Measurements from ENCODE around the gene WDR87. TPM values are rescaled to one million over a fixed set of nuclear protein-coding genes. Genes with fewer than 3 reads are reported as not detected.

The WDR87 gene
- total and polyA plus RNA-seq, 2 donors (not counting 3 experiments of a cell fraction or from before 2014, with no cell fraction given): not detected

DNA sequence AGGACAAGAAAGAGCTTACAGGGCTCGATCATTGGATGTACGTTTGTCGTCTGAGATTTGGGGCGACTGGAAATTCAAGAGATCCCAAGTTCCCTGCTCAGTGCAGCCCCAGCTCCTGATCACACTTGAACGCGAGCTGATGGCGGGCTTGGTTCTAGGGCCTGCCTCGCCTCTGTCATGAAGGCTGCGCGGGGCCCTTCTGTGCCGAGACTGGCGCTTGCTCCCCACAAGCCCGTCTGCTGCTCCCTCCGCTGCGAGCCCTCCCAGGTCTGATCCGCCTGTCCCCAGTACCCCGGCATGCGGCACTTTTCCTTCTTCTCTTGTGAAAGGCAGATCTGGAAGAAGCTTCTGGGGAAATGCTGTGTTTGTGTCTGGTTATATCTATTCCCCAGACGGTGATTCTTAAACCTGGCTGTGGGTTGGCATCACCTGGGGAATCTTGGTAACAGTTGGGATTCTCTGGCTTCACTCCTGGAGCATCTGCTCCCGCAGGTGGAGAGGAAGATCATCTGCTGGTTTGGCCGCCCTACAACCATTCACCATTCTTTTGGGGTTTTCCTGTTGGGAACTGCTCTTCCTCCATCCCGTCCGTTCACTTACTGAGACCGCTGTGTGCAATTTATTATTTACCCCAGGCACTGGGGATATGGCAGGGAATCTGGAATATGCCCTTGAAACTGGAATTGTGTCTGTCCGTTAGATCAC, 44.2 kb upstream of the WDR87 start:
- DNase-seq (ENCODE audit: low read depth, low spot score): no peak
- no peaks in the 10 kb centered on the region for H4K20me1 ChIP-seq (replicated peaks; ENCODE audit: control insufficient read depth, extremely low read depth, insufficient read depth, low read length)
- H3K79me2 ChIP-seq (ENCODE audit: control insufficient read depth, insufficient read depth, low read length): peaks cover 38% of the 10 kb centered on the region
- no peak overlapping the region for H3K9ac ChIP-seq (replicated peaks; ENCODE audit: extremely low read depth, insufficient read depth, low read length)
- no peaks in the 10 kb centered on the region for H3K36me3 ChIP-seq (ENCODE audit: control insufficient read depth in 2 of 2, extremely low read depth in 1 of 2, insufficient read depth in 2 of 2, low read length in 2 of 2)
- no peak overlapping the region for H3K4me3 ChIP-seq (replicated peaks in 1 of 3; ENCODE audit: insufficient read depth in 1 of 3, low read depth in 1 of 3, low read length in 3 of 3)
- POLR2A ChIA-PET: interaction anchor here (0.5 kb wide), 1 partner anchor 30 kb away, joined by 5 read pairs; no protein-coding TSS in a partner anchor
- H3K9me3 ChIP-seq (replicated peaks; ENCODE audit: control insufficient read depth, insufficient read depth, low read length): no peaks in the 10 kb centered on the region
- CTCF ChIA-PET: interaction anchor here (0.6 to 1.5 kb wide), 4 partner anchors 9 to 162 kb away, joined by 3 to 4 read pairs (median 3); no protein-coding TSS in a partner anchor
- intact Hi-C loops (cut with micrococcal nuclease) (no loop called here), dilution Hi-C loops (cut with MboI; ENCODE audit: extremely low pct_ligation_motif_present, low sequenced_read_pairs) (loop anchor here (5.0 kb wide), 1 partner anchor 82 kb away; no protein-coding TSS in a partner anchor)
- no peaks in the 10 kb centered on the region for H3K9me1 ChIP-seq (replicated peaks; ENCODE audit: control insufficient read depth, extremely low read depth, insufficient read depth, low read length)
- H3K27me3 ChIP-seq (ENCODE audit: control insufficient read depth in 2 of 2, insufficient read depth in 2 of 2, low read length in 2 of 2): no peaks in the 10 kb centered on the region
- no TSS peak for BruUV-seq (replicated peaks)
- no peak overlapping the region for H3K4me2 ChIP-seq (ENCODE audit: insufficient read depth, low read length)
- TF ChIP-seq EZH2 (IDR thresholded peaks at IDR 0.05; ENCODE audit: borderline replicate concordance, low read depth, low read length, severe bottlenecking) (no peak), POLR2AphosphoS5 (IDR thresholded peaks at IDR 0.05; ENCODE audit: insufficient read depth, low read depth, low read length) (no peak), FOS (IDR thresholded peaks at IDR 0.05; ENCODE audit: borderline replicate concordance, insufficient read depth, low read length) (no peak), MYC (IDR thresholded peaks at IDR 0.05; ENCODE audit: low read depth, low read length) (no peak), POLR2A (IDR thresholded peaks at IDR 0.05; ENCODE audit: low read depth, low read length) (no peak), JUN (IDR thresholded peaks at IDR 0.05; ENCODE audit: borderline replicate concordance, insufficient read depth, insufficient read length, low read depth) (no peak), GATA2 (IDR thresholded peaks at IDR 0.05; ENCODE audit: insufficient read depth, insufficient read length, low read depth, low read length) (no peak)
- TF ChIP-seq, protein P1, sequence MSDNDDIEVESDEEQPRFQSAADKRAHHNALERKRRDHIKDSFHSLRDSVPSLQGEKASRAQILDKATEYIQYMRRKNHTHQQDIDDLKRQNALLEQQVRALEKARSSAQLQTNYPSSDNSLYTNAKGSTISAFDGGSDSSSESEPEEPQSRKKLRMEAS (IDR thresholded peaks at IDR 0.05; ENCODE audit: insufficient read depth, insufficient read length): no peak
- TF ChIP-seq, protein P2, sequence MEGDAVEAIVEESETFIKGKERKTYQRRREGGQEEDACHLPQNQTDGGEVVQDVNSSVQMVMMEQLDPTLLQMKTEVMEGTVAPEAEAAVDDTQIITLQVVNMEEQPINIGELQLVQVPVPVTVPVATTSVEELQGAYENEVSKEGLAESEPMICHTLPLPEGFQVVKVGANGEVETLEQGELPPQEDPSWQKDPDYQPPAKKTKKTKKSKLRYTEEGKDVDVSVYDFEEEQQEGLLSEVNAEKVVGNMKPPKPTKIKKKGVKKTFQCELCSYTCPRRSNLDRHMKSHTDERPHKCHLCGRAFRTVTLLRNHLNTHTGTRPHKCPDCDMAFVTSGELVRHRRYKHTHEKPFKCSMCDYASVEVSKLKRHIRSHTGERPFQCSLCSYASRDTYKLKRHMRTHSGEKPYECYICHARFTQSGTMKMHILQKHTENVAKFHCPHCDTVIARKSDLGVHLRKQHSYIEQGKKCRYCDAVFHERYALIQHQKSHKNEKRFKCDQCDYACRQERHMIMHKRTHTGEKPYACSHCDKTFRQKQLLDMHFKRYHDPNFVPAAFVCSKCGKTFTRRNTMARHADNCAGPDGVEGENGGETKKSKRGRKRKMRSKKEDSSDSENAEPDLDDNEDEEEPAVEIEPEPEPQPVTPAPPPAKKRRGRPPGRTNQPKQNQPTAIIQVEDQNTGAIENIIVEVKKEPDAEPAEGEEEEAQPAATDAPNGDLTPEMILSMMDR (IDR thresholded peaks at IDR 0.05; ENCODE audit: extremely low read depth in 1 of 2, insufficient read depth in 1 of 2, low read depth in 1 of 2, low read length in 2 of 2): no peak
- no peak overlapping the region for H2AFZ ChIP-seq (ENCODE audit: low read depth, low read length)
- no peaks in the 10 kb centered on the region for H3K4me1 ChIP-seq (ENCODE audit: control insufficient read depth, extremely low read depth, insufficient read depth, low read length)
- FAIRE-seq: no peak
- no peak overlapping the region for H3K27ac ChIP-seq (ENCODE audit: insufficient read depth, low read depth, low read length)

All from endothelial cell of umbilical vein (primary cell).